Testis (tissue), 2 donors: ENCODE data around the gene SMIM32.

Experiments used
- POLR2A ChIP-seq: fragments of 450-650 bp; IDR thresholded peaks from one replicate; pipeline ENCODE4 v1.6.1; 2017; ENCODE audit warnings: antibody characterized with exemption, mild to moderate bottlenecking, moderate library complexity
- TF ChIP-seq, protein P1 (sequence below), 3 experiments: fragments of 450-650 bp in 2 of 3; fragments of 200-600 bp in 1 of 3; sonication (generic) in 1 of 3; IDR thresholded peaks; one replicate each; pipeline ENCODE4 v1.5.1; 2016 to 2019; ENCODE audit warnings: antibody characterized with exemption in 3 of 3, mild to moderate bottlenecking in 2 of 3, moderate library complexity in 1 of 3

DNA sequence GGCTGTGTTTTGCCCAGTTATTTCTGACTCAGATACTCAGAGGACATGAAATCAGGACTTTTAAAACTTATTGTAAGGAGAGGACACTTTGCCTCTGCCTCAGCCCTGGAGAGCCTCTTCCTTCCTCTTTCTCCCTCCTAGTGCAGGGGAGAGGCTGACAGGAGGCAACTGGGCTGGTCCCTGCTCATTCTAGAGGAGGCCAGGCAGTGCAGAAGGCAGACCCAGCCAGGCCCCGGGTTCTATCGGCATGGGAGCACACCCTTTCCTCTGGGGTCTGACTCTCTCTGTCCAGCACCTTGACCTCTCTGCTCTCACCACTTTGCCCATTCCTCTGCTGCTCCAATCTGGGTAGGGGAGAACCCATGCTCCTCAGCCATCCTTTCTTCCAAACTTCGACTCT, 16.0 kb upstream of the SMIM32 start:
- TF ChIP-seq, protein P1, sequence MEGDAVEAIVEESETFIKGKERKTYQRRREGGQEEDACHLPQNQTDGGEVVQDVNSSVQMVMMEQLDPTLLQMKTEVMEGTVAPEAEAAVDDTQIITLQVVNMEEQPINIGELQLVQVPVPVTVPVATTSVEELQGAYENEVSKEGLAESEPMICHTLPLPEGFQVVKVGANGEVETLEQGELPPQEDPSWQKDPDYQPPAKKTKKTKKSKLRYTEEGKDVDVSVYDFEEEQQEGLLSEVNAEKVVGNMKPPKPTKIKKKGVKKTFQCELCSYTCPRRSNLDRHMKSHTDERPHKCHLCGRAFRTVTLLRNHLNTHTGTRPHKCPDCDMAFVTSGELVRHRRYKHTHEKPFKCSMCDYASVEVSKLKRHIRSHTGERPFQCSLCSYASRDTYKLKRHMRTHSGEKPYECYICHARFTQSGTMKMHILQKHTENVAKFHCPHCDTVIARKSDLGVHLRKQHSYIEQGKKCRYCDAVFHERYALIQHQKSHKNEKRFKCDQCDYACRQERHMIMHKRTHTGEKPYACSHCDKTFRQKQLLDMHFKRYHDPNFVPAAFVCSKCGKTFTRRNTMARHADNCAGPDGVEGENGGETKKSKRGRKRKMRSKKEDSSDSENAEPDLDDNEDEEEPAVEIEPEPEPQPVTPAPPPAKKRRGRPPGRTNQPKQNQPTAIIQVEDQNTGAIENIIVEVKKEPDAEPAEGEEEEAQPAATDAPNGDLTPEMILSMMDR (IDR thresholded peaks at IDR 0.05) = no peak
- TF ChIP-seq POLR2A = no peak
